H9 (cell line): ENCODE measurements around the gene KCNMA1. TPM values are rescaled to one million over a fixed set of nuclear protein-coding genes. Genes with fewer than 3 reads are reported as not detected.

ENCODE experiments used
- DNase-seq: peaks from one replicate; pipeline ENCODE4 v3.0.0-alpha.2; 2017
- H2AFZ ChIP-seq: one replicate; pipeline ENCODE4 v1.6.1; 2013; ENCODE audit warnings: mild to moderate bottlenecking, low read length, control low read depth, moderate library complexity
- H2AK5ac ChIP-seq: 2 replicates; pipeline ENCODE4 v1.6.1; 2013; ENCODE audit warnings: low read length, control low read depth, mixed read lengths; ENCODE audit not compliant: insufficient read length
- H2BK120ac ChIP-seq: one replicate; pipeline ENCODE4 v1.6.1; 2013; ENCODE audit warnings: low read depth, mild to moderate bottlenecking, low read length, control low read depth, inconsistent platforms; ENCODE audit not compliant: poor library complexity, severe bottlenecking
- H2BK12ac ChIP-seq: 2 replicates; pipeline ENCODE4 v1.6.1; 2013; ENCODE audit warnings: low read length, control low read depth, mixed read lengths, low read depth; ENCODE audit not compliant: insufficient read length
- H2BK15ac ChIP-seq: 2 replicates; pipeline ENCODE4 v1.6.1; 2013; ENCODE audit warnings: low read depth, low read length, control low read depth
- H2BK20ac ChIP-seq: one replicate; pipeline ENCODE4 v1.6.1; 2013; ENCODE audit warnings: low read depth, mild to moderate bottlenecking, low read length, control low read depth, inconsistent platforms; ENCODE audit not compliant: poor library complexity, severe bottlenecking
- H2BK5ac ChIP-seq: 2 replicates; pipeline ENCODE4 v1.6.1; 2013; ENCODE audit warnings: low read length, control low read depth, mixed read lengths; ENCODE audit not compliant: insufficient read length
- H3K14ac ChIP-seq: 2 replicates; pipeline ENCODE4 v1.6.1; 2013; ENCODE audit warnings: low read length, control low read depth; ENCODE audit not compliant: insufficient read depth
- H3K18ac ChIP-seq: 2 replicates; pipeline ENCODE4 v1.6.1; 2013; ENCODE audit warnings: low read depth, mild to moderate bottlenecking, mixed read lengths, low read length, control low read depth; ENCODE audit not compliant: insufficient read length
- H3K23ac ChIP-seq: 2 replicates; pipeline ENCODE4 v1.6.1; 2013; ENCODE audit warnings: low read length, control low read depth, mixed read lengths, low read depth; ENCODE audit not compliant: insufficient read length
- H3K23me2 ChIP-seq: 2 replicates; pipeline ENCODE4 v1.6.1; 2013; ENCODE audit warnings: low read depth, mild to moderate bottlenecking, mixed read lengths, low read length, control low read depth; ENCODE audit not compliant: insufficient read length, poor library complexity, severe bottlenecking
- H3K27ac ChIP-seq: 2 replicates; pipeline ENCODE4 v1.5.1; 2013; ENCODE audit warnings: low read length, control low read depth, mixed read lengths, low read depth; ENCODE audit not compliant: insufficient read length
- H3K27me3 ChIP-seq: 2 replicates; pipeline ENCODE4 v1.6.1; 2013; ENCODE audit warnings: low read length, control low read depth, inconsistent platforms; ENCODE audit not compliant: insufficient read depth
- H3K4ac ChIP-seq: 2 replicates; pipeline ENCODE4 v1.6.1; 2013; ENCODE audit warnings: low read depth, mild to moderate bottlenecking, control low read depth, inconsistent platforms, low read length, moderate library complexity
- H3K4me1 ChIP-seq: 2 replicates; pipeline ENCODE4 v1.6.1; 2013; ENCODE audit warnings: low read length, control low read depth, inconsistent platforms; ENCODE audit not compliant: insufficient read depth
- H3K4me2 ChIP-seq: 2 replicates; pipeline ENCODE4 v1.6.1; 2013; ENCODE audit warnings: low read length, control low read depth, mixed read lengths; ENCODE audit not compliant: insufficient read length, insufficient read depth
- H3K56ac ChIP-seq: 2 replicates; pipeline ENCODE4 v1.6.1; 2013; ENCODE audit warnings: low read depth, mild to moderate bottlenecking, mixed read lengths, low read length, control low read depth; ENCODE audit not compliant: insufficient read length
- H3K79me1 ChIP-seq: 2 replicates; pipeline ENCODE4 v1.6.1; 2013; ENCODE audit warnings: low read depth, mild to moderate bottlenecking, moderate library complexity, low read length, control low read depth, inconsistent platforms; ENCODE audit not compliant: insufficient read depth, poor library complexity, severe bottlenecking
- H3K79me2 ChIP-seq: 2 replicates; pipeline ENCODE4 v1.6.1; 2013; ENCODE audit warnings: low read length, control low read depth, inconsistent platforms; ENCODE audit not compliant: insufficient read depth
- H3K9ac ChIP-seq: 2 replicates; pipeline ENCODE4 v1.6.1; 2013; ENCODE audit warnings: low read length, control low read depth, mixed read lengths; ENCODE audit not compliant: insufficient read length; ENCODE audit errors: extremely low read depth
- H3K9me3 ChIP-seq: one replicate; pipeline ENCODE4 v1.6.1; 2013; ENCODE audit warnings: low read depth, low read length, inconsistent platforms; ENCODE audit not compliant: control insufficient read depth
- H3T11ph ChIP-seq: one replicate; pipeline ENCODE4 v1.6.1; 2013; ENCODE audit warnings: mild to moderate bottlenecking, low read length, control low read depth, inconsistent platforms
- H4K20me1 ChIP-seq: one replicate; pipeline ENCODE4 v1.6.1; 2013; ENCODE audit not compliant: control insufficient read depth, insufficient read length, insufficient read depth
- H4K5ac ChIP-seq: 2 replicates; pipeline ENCODE4 v1.6.1; 2013; ENCODE audit warnings: low read depth, mild to moderate bottlenecking, mixed read lengths, low read length, control low read depth; ENCODE audit not compliant: insufficient read length
- H4K8ac ChIP-seq: replicated peaks from 2 replicates; pipeline ENCODE4 v1.6.1; 2013; ENCODE audit warnings: low read length, control low read depth, mixed read lengths, low read depth; ENCODE audit not compliant: insufficient read length
- H4K91ac ChIP-seq: 2 replicates; pipeline ENCODE4 v1.6.1; 2013; ENCODE audit warnings: low read depth, mild to moderate bottlenecking, moderate library complexity, mixed read lengths, low read length, control low read depth; ENCODE audit not compliant: insufficient read length
- H3K27ac Mint-ChIP-seq, 3 experiments: 2 replicates in 2 of 3; 3 replicates in 1 of 3; pipeline ENCODE4 v1.8.0; 2020 to 2021; ENCODE audit warnings: mixed read lengths in 3 of 3, mild to moderate bottlenecking in 1 of 3, moderate library complexity in 1 of 3
- H3K27me3 Mint-ChIP-seq: 2 replicates; pipeline ENCODE4 v1.8.0; 2021; ENCODE audit warnings: low read depth, mild to moderate bottlenecking, moderate library complexity, mixed read lengths
- H3K36me3 Mint-ChIP-seq, 3 experiments: 2 replicates in 2 of 3; 3 replicates in 1 of 3; pipeline ENCODE4 v1.8.0; 2020 to 2021; ENCODE audit warnings: low read depth in 3 of 3, mixed read lengths in 3 of 3; ENCODE audit not compliant: insufficient read depth in 1 of 3
- H3K4me1 Mint-ChIP-seq, 2 experiments: 2 replicates each; pipeline ENCODE4 v1.8.0; 2020; ENCODE audit warnings: mixed read lengths in 2 of 2
- H3K4me3 Mint-ChIP-seq, 2 experiments: 2 replicates in 1 of 2; 3 replicates in 1 of 2; pipeline ENCODE4 v1.8.0; 2020 to 2021; ENCODE audit warnings: mild to moderate bottlenecking in 2 of 2, mixed read lengths in 2 of 2, moderate library complexity in 1 of 2
- H3K9me3 Mint-ChIP-seq, 2 experiments: 2 replicates in 1 of 2; 3 replicates in 1 of 2; pipeline ENCODE4 v1.8.0; 2020; ENCODE audit warnings: mild to moderate bottlenecking in 2 of 2, mixed read lengths in 2 of 2, moderate library complexity in 1 of 2
- WGBS: extraction: QIAGEN DNeasy Blood & Tissue Kit; methylation state at CpG from one replicate; pipeline ENCODE4 v1.1.7; 2013; ENCODE audit warnings: missing lambda C conversion rate, low lambda C conversion rate, mixed read lengths; ENCODE audit not compliant: insufficient read length; ENCODE audit errors: extremely low coverage; 5-methylcytosine and 5-hydroxymethylcytosine counted together
- total RNA-seq: library from RNA; stranded (reverse); gene quantifications from 2 replicates; pipeline ENCODE4 v1.2.1, GENCODE V29; 2021
- TF ChIP-seq, protein P1 (sequence below): fragments of 200-600 bp; sonication (generic); conservative IDR thresholded peaks from 3 replicates; pipeline ENCODE4 v1.8.0; 2021; ENCODE audit warnings: antibody characterized with exemption, mild to moderate bottlenecking

KCNMA1 gene
- total RNA-seq, 1 experiment from 2014 or later = 2.0 TPM

DNA sequence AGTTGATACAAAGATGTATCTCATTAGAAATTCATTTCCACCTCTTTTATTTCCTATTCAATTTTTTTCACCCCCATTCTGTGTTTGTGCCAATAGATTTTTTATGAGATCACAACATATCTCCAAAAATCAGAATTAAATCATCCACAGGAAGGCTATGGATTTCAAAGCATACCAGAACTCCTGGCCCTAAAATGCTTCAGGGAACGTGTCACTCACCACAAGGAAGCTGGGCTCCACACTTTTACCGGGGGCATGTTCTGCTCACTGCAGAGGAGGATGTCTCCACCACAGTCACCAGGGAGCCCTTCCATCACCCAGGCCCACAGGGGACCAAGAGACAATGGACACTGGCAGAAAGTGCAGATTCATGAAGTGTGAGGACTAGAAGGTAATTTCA is 456.8 kb downstream of the KCNMA1 start:
- Histone ChIP-seq H4K5ac (no peak overlapping the region), H2AFZ (no peak overlapping the region), H3K9me3 (no peaks in the 10 kb centered on the region), H3T11ph (no peak overlapping the region), H3K23ac (no peak overlapping the region), H3K4me2 (no peak overlapping the region), H4K91ac (no peak overlapping the region), H3K27me3 (no peaks in the 10 kb centered on the region), H3K9ac (no peak overlapping the region), H2BK5ac (no peak overlapping the region), H4K8ac (no peak overlapping the region), H2BK12ac (no peak overlapping the region), H3K4me1 (no peaks in the 10 kb centered on the region; the same call in 1 of the 2 replicates), H4K20me1 (no peaks in the 10 kb centered on the region), H3K18ac (no peak overlapping the region), H2BK120ac (no peak overlapping the region), H3K79me1 (no peaks in the 10 kb centered on the region), H3K4ac (no peak overlapping the region), H2BK20ac (no peak overlapping the region), H3K23me2 (no peaks in the 10 kb centered on the region), H2AK5ac (no peak overlapping the region), H2BK15ac (no peak overlapping the region), H3K14ac (no peak overlapping the region), H3K27ac (no peak overlapping the region), H3K56ac (no peak overlapping the region), H3K79me2 (no peaks in the 10 kb centered on the region)
- Mint-ChIP-seq H3K4me3 (no peak overlapping the region), H3K36me3 (no peaks in the 10 kb centered on the region), H3K27ac (no peak overlapping the region), H3K9me3 (peaks cover 0 to 3% of the 10 kb centered on the region in 2 experiments; a peak in 1 of 5 replicates), H3K4me1 (peaks cover 14 to 21% of the 10 kb centered on the region in 2 experiments), H3K27me3 (no peaks in the 10 kb centered on the region; the same call in 1 of the 2 replicates)
- TF ChIP-seq, protein P1, sequence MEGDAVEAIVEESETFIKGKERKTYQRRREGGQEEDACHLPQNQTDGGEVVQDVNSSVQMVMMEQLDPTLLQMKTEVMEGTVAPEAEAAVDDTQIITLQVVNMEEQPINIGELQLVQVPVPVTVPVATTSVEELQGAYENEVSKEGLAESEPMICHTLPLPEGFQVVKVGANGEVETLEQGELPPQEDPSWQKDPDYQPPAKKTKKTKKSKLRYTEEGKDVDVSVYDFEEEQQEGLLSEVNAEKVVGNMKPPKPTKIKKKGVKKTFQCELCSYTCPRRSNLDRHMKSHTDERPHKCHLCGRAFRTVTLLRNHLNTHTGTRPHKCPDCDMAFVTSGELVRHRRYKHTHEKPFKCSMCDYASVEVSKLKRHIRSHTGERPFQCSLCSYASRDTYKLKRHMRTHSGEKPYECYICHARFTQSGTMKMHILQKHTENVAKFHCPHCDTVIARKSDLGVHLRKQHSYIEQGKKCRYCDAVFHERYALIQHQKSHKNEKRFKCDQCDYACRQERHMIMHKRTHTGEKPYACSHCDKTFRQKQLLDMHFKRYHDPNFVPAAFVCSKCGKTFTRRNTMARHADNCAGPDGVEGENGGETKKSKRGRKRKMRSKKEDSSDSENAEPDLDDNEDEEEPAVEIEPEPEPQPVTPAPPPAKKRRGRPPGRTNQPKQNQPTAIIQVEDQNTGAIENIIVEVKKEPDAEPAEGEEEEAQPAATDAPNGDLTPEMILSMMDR = no peak
- no peak for DNase-seq
- WGBS = no CpG with 5 or more reads among the region's 2 CpGs
